ENCODE results near the gene PDE2A.

PDE2A gene

GRCh38 chr11:72634016-72634415 lies 40.2 kb downstream of the PDE2A start:
- no peak for DNase-seq

DNA sequence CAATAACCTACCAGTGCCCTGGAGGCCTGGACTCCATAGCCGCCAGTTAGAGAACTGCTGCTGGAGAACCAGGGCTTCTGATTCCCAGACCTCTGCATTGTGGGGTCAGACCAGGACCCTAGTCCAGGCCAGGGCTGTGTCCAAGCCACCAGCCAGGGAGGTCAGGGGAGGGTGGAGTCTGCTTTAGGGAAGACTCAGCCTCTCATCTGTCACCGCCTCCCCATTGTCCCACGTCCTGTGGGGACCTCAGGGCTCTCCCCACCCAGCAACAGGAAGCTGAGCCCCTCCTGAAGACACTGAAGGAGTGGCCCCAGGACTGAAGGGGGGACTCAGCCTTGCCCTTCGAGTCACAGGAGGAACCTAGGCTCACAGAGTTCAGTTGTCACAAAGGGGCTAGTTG lies 41.2 kb downstream of the PDE2A start:
- DNase-seq: no peak

- DNase-seq: no peak
Observed at GRCh38 chr11:72631806-72632731, 42.2 kb downstream of the PDE2A start.

DNA sequence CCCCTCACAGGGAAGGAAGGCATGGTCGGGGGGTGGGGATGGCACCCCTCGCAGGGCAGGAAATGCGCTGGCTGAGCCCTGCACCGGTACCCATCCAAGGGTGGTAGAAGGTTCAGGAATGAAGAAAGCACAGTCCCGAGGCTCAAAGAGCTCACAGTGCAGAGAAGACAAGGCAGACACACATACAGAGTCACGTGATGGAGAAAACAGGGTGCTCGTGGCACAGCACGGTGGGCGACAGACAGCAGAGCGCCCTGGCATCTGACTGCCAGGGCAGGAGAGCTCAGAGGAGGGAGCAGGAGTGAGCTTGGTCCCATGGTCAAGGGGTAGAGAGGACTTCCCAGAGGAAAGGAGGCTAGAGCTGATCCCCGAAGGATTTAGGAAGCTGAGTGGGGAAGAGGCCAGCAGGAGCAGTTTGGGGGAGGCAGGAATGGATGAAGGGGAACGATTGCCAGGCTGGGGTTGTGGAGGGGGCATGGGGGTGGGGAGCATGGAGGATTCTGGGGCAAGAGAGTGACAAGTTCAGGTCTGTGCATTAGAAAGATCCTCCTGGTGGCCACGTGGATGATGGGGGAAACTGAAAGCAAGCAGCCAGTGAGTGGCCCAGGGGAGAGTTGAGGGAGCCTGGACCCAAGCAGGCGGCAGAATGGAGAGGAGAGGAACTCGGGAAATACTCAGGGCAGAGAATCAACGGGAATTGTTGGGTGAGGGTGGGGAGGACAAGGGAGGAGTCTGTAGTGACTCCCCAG lies 43.9 kb downstream of the PDE2A start:
- DNase-seq: peak; percentile 42

- no peak for DNase-seq
Observed at GRCh38 chr11:72629266-72629665, 45.0 kb downstream of the PDE2A start.

- DNase-seq: no peak
Observed at GRCh38 chr11:72627594-72628281, 46.5 kb downstream of the PDE2A start.

GRCh38 chr11:72626414-72626936 lies 47.7 kb downstream of the PDE2A start:
- DNase-seq: no peak

- no peak for DNase-seq
Observed at GRCh38 chr11:72625691-72626413, 48.4 kb downstream of the PDE2A start.

GRCh38 chr11:72624496-72625201 lies 49.6 kb downstream of the PDE2A start:
- DNase-seq: no peak

- no peak for DNase-seq
Observed at GRCh38 chr11:72623052-72623451, 51.2 kb downstream of the PDE2A start.

- DNase-seq: no peak
Observed at GRCh38 chr11:72621008-72621610, 53.1 kb downstream of the PDE2A start.

DNA sequence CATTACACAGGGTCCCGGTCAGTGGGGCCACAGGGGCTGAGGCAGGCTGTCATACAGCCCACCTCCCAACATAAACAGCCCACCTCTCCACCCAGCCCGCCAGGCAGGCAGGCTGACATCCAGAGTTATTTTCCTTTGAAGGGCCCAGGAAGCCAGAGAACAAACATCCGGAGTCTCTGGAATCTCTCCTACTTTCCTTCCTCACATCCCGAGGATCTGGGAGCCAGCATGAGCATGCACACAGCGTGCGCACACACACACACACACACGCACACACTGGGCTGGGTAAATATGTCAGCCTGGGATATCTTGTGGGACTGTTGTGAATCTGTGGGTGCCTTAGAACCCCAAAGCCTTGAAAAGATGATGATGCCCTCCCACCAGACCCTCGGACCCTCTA lies 55.4 kb downstream of the PDE2A start:
- no peak for DNase-seq

- DNase-seq: no peak
Observed at GRCh38 chr11:72617080-72617762, 57.0 kb downstream of the PDE2A start.

DNA sequence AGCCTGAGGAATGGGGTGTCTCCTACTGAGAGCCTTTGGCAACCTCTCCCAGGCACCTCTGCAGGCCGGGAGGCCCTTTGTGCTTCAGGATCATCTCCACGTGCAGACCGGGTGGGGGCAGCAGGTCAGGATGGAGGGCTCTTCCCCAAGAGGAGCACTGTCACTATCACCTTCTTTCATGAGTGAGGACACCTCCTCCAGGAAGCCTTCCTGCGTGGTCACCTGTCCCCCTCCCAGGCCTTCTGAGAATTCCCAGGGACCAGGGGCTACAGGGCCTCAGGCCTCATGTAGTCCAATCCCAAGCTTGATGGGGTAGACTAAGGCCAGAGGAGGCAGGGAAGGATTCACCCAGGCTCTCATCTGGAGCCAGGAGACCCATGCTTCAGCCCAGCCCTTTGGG lies 57.6 kb downstream of the PDE2A start:
- no peak for DNase-seq

DNA sequence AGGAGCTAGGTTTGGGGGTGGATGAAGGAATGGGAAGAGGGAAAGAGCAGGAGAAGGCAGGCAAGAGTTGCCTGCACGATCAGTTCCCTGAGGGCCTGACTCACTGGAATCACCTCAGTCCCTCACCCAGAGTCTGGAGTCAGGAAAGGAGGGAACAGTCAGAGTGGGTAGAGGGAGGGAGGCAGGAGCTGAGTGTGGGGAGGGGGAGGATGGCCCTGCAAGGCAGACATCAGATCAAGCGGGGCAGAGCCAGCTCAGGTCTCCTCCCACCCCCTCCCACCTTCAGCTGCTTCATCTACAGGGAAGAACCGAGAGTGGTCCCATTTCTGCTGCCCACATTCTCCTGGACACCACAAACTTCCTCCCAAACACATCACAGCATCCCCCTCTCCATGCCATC lies 58.9 kb downstream of the PDE2A start:
- no peak for DNase-seq

DNA sequence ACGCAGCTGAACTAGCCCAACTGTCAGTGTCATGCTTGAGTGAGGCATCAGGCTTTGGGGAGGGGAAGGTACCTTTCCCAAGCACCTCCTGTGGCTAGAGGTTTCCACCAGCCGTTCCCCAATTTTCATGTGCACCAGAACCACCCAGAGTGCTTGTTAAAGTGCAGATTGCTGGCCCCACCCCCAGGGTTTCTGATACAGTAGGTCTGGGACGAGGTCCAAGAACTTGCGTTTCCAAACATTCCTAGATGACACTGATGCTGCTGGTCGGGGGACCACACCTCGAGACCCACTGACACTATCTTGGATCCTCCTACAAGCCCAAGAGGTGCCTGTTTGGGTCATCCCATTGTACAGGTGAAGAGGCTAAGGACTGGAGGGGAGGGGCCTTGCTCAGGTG lies 59.8 kb downstream of the PDE2A start:
- no peak for DNase-seq

DNA sequence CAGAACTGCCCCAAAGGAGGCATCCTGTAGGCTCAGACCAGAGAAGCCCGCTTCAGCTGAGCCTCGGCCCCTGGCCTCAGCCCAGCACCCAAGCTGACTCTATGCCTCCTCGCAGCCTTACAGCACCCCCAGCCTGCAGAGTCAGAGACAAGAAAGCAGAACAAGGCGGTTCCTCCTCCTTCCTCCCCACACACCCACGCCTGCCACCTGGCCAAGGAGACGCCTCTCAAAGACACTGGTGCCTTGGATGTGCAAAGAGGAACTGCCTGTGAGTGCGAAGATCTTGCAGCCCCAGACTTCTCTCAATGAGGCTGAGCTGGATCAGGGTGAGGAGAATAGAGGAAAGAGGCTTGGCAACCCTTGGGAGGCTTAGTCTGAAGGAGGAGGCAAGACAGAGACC lies 60.2 kb downstream of the PDE2A start:
- DNase-seq: peak; percentile 68

DNA sequence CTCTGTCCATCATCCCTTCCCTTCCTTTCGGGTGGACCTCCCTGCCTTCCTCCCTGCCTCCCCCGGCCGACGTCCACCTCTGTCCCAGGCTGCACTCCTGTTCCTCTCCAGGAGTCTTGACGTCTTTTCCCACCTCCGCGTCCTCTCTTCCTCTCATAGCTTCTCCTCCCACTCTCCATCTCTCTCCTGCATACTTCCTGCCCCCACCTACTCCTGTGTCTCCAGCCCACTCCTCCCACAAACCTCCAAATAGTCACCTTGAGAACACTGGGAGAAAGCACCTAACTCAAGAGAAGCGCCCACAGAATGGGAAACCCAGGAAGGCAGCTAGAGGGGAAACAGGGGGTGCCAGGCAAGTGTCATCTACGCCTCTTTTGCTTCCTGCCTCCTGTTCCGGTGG lies 60.8 kb downstream of the PDE2A start:
- DNase-seq: no peak

GRCh38 chr11:72609476-72609875 lies 64.7 kb downstream of the PDE2A start:
- no peak for DNase-seq

DNA sequence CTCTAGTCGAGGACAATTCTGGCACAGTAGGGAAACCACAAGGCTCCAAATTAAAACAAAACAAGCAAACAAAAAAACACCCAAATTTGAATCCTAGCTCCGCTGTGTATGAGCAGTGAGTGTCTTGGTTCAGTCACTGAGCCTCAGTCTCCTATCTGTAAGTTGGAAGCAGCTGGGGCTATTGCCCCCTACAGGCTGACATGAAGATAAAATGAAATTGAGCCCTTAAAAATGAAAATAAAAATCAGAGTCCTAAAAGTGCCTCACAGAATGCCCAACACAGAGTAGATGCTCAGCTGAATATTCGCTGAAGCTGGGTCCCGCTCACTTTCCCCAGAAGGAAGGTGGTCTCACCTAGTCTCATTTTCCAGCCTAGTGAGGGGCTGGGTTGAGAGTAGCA lies 65.2 kb downstream of the PDE2A start:
- peak; percentile 27 for DNase-seq

- no peak for DNase-seq
Observed at GRCh38 chr11:72607496-72607895, 66.7 kb downstream of the PDE2A start.

Measured in RPMI8226 (cell line).